ENCODE measurements around the gene SH3PXD2A. TPM values are rescaled to one million over a fixed set of nuclear protein-coding genes. Genes with fewer than 3 reads are reported as not detected.

The SH3PXD2A gene
- total and polyA plus RNA-seq, 10 of the 15 experiments (the other 5 are each of a cell fraction or from before 2014, with no cell fraction given), result 0.63 to 14.0 (median 4.4) TPM

DNA sequence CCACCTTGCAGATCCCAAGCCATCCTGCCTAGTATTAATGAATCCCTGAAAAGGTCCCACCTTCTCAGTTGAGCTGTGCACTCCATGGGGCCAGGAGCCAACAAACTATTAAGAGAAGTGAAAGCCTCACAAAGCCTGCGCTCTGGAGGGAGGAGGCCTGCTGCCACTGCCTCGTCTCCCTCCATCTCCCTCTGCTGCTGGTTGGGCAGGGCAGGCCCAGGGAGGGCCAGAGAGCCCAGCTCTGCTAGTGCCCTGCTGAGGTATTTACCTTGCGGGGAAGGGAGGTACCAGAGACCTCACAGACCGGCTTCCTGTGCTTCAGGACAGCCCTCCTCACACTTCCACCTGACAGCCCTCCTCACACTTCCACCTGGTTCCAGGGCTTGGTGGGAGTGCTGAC is 171.5 kb downstream of the SH3PXD2A start:
- Histone ChIP-seq H3K79me2 (ENCODE audit: control insufficient read depth, insufficient read depth, low read length) (peaks cover 68% of the 10 kb centered on the region), H3K9me3 (replicated peaks; ENCODE audit: control insufficient read depth, insufficient read depth, low read length) (no peaks in the 10 kb centered on the region), H2AFZ (ENCODE audit: control insufficient read depth, low read depth, low read length) (no peak overlapping the region), H3K4me1 (ENCODE audit: control insufficient read depth, insufficient read depth, low read length) (peaks cover 18% of the 10 kb centered on the region), H3K27ac (ENCODE audit: control insufficient read depth, insufficient read depth) (no peak overlapping the region), H3K9ac (ENCODE audit: control insufficient read depth, insufficient read depth, low read length) (no peak overlapping the region), H3K4me3 (no peak overlapping the region), H3K36me3 (ENCODE audit: control insufficient read depth in 2 of 2, insufficient read depth in 2 of 2, low read length in 1 of 2) (peaks cover 0 to 6% of the 10 kb centered on the region in 2 experiments; a peak in 3 of 4 replicates), H4K20me1 (ENCODE audit: control insufficient read depth, insufficient read depth) (no peaks in the 10 kb centered on the region), H3K4me2 (ENCODE audit: control insufficient read depth, insufficient read depth) (no peak overlapping the region), H3K27me3 (replicated peaks in 1 of 2; ENCODE audit: control insufficient read depth in 2 of 2, insufficient read depth in 2 of 2, low read length in 1 of 2) (no peaks in the 10 kb centered on the region)
- FAIRE-seq (no peak), ATAC-seq (no peak), DNase-seq (ENCODE audit: low read depth, low spot score) (no peak)
- ChIA-PET POLR2A (interaction anchor here (0.7 kb wide), 1 partner anchor 78 kb away, joined by 3 read pairs; no protein-coding TSS in a partner anchor), RAD21 (ENCODE audit: unreplicated experiment) (no interaction called here), SMC1A (ENCODE audit: uncharacterized antibody, unreplicated experiment) (interaction anchor here (1.4 to 1.8 kb wide), 2 partner anchors 13 to 17 kb away, joined by 3 read pairs; no protein-coding TSS in a partner anchor), CTCF (interaction anchor here (0.8 to 5.6 kb wide), 5 partner anchors 11 to 91 kb away, joined by 3 to 35 read pairs (median 5); no protein-coding TSS in a partner anchor)
- WGBS (ENCODE audit: insufficient coverage, insufficient replicate concordance, low lambda C conversion rate, missing lambda C conversion rate), result 47% methylated on average over 4 of the region's 4 CpGs
- intact Hi-C loops (cut with micrococcal nuclease; ENCODE audit: unreplicated experiment) (no loop called here), in situ Hi-C loops (cut with MboI) (loop anchor here (10.0 kb wide), 1 partner anchor 79 kb away; no protein-coding TSS in a partner anchor)
- TF ChIP-seq, protein P1, sequence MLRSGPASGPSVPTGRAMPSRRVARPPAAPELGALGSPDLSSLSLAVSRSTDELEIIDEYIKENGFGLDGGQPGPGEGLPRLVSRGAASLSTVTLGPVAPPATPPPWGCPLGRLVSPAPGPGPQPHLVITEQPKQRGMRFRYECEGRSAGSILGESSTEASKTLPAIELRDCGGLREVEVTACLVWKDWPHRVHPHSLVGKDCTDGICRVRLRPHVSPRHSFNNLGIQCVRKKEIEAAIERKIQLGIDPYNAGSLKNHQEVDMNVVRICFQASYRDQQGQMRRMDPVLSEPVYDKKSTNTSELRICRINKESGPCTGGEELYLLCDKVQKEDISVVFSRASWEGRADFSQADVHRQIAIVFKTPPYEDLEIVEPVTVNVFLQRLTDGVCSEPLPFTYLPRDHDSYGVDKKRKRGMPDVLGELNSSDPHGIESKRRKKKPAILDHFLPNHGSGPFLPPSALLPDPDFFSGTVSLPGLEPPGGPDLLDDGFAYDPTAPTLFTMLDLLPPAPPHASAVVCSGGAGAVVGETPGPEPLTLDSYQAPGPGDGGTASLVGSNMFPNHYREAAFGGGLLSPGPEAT (IDR thresholded peaks at IDR 0.05; ENCODE audit: low read depth), result no peak
- TF ChIP-seq JUNB (IDR thresholded peaks at IDR 0.05), result no peak
- BruUV-seq (replicated peaks), result no TSS peak

DNA sequence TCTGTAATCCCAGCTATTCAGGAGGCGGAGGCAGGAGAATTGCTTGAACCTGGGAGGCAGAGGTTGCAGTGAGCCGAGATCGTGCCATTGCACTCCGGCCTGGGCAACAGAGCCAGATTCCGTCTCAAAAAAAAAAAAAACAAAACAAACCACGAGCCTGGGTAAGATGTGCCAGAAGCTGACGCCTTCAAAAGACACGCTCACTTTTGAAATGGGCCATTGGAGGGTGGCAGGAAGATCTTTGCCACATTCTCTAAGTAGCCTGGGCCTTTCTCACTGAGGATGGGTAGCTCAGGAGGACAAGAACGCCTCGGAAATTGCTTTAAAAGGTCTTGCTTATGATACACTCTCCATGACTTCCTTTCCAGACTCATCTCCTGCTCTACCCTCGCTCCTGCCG is 172.7 kb downstream of the SH3PXD2A start:
- no peak overlapping the region for H3K4me2 ChIP-seq (ENCODE audit: control insufficient read depth, insufficient read depth)
- TF ChIP-seq ZNF274 (IDR thresholded peaks at IDR 0.05; ENCODE audit: insufficient read depth, insufficient read length), result no peak
- TF ChIP-seq, protein P2, sequence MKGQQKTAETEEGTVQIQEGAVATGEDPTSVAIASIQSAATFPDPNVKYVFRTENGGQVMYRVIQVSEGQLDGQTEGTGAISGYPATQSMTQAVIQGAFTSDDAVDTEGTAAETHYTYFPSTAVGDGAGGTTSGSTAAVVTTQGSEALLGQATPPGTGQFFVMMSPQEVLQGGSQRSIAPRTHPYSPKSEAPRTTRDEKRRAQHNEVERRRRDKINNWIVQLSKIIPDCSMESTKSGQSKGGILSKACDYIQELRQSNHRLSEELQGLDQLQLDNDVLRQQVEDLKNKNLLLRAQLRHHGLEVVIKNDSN (IDR thresholded peaks at IDR 0.05; ENCODE audit: borderline replicate concordance, extremely low read length, insufficient read depth, low read depth, low read length), result no peak
- no peak for TF ChIP-seq SUZ12 (IDR thresholded peaks at IDR 0.05; ENCODE audit: unreplicated experiment)
- TF ChIP-seq RB1 (IDR thresholded peaks at IDR 0.05; ENCODE audit: borderline replicate concordance), result no peak
- no peak for TF ChIP-seq BHLHE40 (IDR thresholded peaks at IDR 0.05; ENCODE audit: borderline replicate concordance in 1 of 2, low read depth in 2 of 2, low read length in 1 of 2)
- TF ChIP-seq EZH2 (IDR thresholded peaks at IDR 0.05; ENCODE audit: borderline replicate concordance, control insufficient read depth, low read depth, low read length), result no peak
- no peak for TF ChIP-seq FOXK2 (IDR thresholded peaks at IDR 0.05)
- TF ChIP-seq, protein P3, sequence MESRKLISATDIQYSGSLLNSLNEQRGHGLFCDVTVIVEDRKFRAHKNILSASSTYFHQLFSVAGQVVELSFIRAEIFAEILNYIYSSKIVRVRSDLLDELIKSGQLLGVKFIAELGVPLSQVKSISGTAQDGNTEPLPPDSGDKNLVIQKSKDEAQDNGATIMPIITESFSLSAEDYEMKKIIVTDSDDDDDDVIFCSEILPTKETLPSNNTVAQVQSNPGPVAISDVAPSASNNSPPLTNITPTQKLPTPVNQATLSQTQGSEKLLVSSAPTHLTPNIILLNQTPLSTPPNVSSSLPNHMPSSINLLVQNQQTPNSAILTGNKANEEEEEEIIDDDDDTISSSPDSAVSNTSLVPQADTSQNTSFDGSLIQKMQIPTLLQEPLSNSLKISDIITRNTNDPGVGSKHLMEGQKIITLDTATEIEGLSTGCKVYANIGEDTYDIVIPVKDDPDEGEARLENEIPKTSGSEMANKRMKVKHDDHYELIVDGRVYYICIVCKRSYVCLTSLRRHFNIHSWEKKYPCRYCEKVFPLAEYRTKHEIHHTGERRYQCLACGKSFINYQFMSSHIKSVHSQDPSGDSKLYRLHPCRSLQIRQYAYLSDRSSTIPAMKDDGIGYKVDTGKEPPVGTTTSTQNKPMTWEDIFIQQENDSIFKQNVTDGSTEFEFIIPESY (IDR thresholded peaks at IDR 0.05), result no peak

More for the DNA sequence above, 172.7 kb downstream of the SH3PXD2A start:
- ChIA-PET RAD21 (ENCODE audit: unreplicated experiment) (no interaction called here), CTCF (interaction anchor here (0.6 to 1.4 kb wide), 3 partner anchors 77 to 203 kb away, joined by 3 to 4 read pairs (median 3); no protein-coding TSS in a partner anchor), POLR2A (interaction anchor here (0.7 kb wide), 1 partner anchor 23 kb away, joined by 4 read pairs; no protein-coding TSS in a partner anchor), SMC1A (ENCODE audit: uncharacterized antibody, unreplicated experiment) (interaction anchor here (0.5 to 1.8 kb wide), 4 partner anchors 8 to 24 kb away, joined by 3 read pairs; no protein-coding TSS in a partner anchor)
- 81% methylated on average over 12 of the region's 12 CpGs for WGBS (ENCODE audit: insufficient coverage, insufficient replicate concordance, low lambda C conversion rate, missing lambda C conversion rate)
- Histone ChIP-seq H3K9me3 (replicated peaks; ENCODE audit: control insufficient read depth, insufficient read depth, low read length) (no peaks in the 10 kb centered on the region), H3K9ac (ENCODE audit: control insufficient read depth, insufficient read depth, low read length) (no peak overlapping the region), H3K27ac (ENCODE audit: control insufficient read depth, insufficient read depth) (no peak overlapping the region), H3K4me3 (no peak overlapping the region), H3K4me1 (ENCODE audit: control insufficient read depth, insufficient read depth, low read length) (peaks cover 29% of the 10 kb centered on the region), H2AFZ (ENCODE audit: control insufficient read depth, low read depth, low read length) (no peak overlapping the region), H3K27me3 (replicated peaks in 1 of 2; ENCODE audit: control insufficient read depth in 2 of 2, insufficient read depth in 2 of 2, low read length in 1 of 2) (no peaks in the 10 kb centered on the region), H3K79me2 (ENCODE audit: control insufficient read depth, insufficient read depth, low read length) (peaks cover 69% of the 10 kb centered on the region), H3K36me3 (ENCODE audit: control insufficient read depth in 2 of 2, insufficient read depth in 2 of 2, low read length in 1 of 2) (peaks cover 0 to 8% of the 10 kb centered on the region in 2 experiments; a peak in 3 of 4 replicates), H4K20me1 (ENCODE audit: control insufficient read depth, insufficient read depth) (no peaks in the 10 kb centered on the region)
- no peak for FAIRE-seq
- intact Hi-C loops (cut with micrococcal nuclease; ENCODE audit: unreplicated experiment) (no loop called here), in situ Hi-C loops (cut with MboI) (loop anchor here (10.0 kb wide), 1 partner anchor 78 kb away; no protein-coding TSS in a partner anchor)
- no peak for ATAC-seq
- no TSS peak for BruUV-seq (replicated peaks)
- DNase-seq (ENCODE audit: low read depth, low spot score), result no peak

Data from GM12878 (cell line).